Kidney glomerular epithelial cell (primary cell): ENCODE results near the gene GAS2L3.
"Not testable (repeated sequence)": the region's sequence is repeated elsewhere in the genome, so short reads cannot be mapped to it uniquely, and the experiment has no call there.

Source experiments
- DNase-seq: peaks from one replicate; lab custom pipeline; 2025; lab: John Stamatoyannopoulos, UW

Gene GAS2L3

DNA sequence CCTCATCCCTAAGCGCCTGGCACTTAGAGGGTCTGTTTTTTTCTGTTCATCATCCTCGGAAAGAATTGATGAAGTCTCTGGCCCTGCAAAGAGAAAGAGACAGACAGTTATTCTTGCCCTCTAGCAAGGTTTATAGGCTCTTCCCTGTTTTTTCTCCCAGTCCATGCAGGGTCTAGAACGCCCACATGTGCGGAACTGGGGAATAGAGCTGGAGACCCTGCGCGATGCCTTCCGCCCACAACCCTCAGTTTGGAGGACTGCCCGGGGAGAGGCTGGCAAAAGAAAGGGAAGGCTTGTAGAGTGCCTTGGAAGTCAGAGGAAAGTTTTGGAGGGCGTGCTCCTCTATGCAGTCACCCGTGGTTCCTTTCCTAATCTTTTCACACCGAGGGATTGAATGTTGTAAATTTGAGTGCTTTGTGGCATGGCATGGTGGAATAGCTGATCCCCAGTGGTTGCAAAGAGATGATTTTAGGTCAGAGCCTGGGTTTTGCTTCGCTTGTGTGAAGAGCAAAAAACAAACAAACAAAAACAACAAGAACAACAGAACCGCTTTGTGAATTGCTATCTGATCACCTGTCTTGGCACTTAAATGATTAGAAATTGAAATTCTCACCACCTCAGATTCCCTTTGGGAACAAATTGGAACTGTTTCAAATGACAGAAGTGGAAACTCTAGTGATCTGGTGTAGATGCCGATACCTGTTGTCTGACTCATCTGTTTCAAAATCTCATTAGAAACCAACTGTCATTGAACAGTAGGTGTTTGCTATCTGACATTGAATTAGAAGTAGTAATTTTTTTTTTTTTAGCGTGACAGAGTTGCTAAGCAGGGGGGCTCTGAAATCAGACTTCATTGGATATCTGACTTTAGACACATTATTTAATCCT lies 947 bp downstream of the GAS2L3 start:
- DNase-seq, result peak; percentile 11

- peak; percentile 63 for DNase-seq
Observed at GRCh38 chr12:100576331-100577036, 3.0 kb downstream of the GAS2L3 start.

DNA sequence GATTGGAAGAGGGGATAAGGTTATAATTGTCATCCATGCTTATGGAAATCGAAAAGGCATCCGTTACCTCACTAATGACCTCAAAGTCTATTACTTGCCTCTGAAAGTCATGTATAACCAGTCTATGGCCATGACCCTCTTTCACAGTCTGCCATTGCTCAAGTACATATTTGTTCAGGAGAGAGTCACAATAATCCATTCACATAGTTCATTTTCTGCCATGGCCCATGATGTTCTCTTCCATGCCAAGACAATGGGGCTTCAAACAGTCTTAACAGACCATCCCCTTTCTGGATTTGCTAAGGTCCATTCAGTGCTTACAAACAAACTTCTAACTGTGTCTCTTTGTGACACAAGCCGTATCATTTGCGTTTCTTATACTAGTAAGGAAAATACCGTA lies 5.4 kb downstream of the GAS2L3 start:
- DNase-seq, result no peak

GRCh38 chr12:100579844-100580243 lies 6.4 kb downstream of the GAS2L3 start:
- DNase-seq, result no peak

GRCh38 chr12:100584256-100584655 lies 10.8 kb downstream of the GAS2L3 start:
- no peak for DNase-seq

GRCh38 chr12:100591979-100592378 lies 18.5 kb downstream of the GAS2L3 start:
- DNase-seq, result no peak

DNA sequence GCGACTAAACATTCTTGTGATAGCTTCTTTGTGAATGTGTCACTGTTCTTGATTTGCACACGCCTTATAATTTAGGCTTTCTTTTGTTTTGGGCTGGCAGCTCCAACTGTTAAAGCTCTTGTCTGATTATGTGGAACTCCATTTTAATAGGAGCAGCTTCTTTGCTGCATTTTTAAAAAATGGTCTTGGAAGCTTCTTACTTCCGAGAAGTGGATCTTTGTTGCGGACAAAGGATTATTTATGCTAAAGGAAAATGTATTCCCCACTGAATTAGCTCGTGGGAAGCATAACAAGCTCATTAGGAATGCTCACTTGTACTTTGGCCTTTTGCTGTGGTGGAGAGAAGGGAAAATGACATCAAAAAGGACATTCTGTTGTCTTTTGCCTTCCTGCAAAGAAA lies 20.0 kb downstream of the GAS2L3 start:
- peak; percentile 12 for DNase-seq

- DNase-seq, result no peak
Observed at GRCh38 chr12:100601626-100602025, 28.1 kb downstream of the GAS2L3 start.

DNA sequence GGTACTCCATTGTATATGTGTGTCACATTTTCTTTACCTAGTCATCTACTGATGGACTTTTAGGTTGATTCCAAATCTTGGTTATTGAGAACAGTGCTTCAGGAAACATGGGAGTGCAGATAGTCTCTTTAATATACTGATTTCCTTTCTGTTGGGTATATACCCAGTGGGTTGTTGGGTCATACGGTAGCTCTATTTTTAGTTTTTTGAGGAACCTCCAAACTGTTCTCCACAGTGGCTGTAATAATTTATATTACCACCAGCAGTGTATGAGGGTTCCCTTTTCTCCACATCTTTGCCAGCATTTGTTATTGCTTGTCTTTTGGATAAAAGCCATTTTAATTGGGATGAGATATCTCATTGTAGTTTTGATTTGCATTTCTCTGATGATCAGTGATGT lies 29.5 kb downstream of the GAS2L3 start:
- DNase-seq, result not testable (repeated sequence)

DNA sequence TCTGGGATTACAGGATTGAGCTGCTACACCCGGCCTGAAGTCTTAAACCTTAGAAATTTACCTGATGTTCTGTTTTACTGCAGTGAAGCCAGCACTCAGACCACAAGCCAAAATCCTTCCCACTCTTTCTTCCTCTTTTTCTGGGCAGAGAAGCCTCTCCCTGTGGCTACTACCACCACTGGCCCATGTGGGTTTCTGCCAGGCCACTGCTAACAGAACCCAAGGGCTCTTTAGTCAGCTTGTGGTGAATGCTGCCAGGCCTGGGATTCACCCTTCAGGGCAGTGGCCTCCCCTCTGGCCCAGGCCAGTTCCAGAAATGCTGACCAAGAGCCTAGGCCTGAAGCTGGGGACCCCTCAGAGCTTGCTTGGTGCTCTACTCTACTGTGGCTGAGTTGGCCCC lies 35.3 kb downstream of the GAS2L3 start:
- DNase-seq, result no peak

DNA sequence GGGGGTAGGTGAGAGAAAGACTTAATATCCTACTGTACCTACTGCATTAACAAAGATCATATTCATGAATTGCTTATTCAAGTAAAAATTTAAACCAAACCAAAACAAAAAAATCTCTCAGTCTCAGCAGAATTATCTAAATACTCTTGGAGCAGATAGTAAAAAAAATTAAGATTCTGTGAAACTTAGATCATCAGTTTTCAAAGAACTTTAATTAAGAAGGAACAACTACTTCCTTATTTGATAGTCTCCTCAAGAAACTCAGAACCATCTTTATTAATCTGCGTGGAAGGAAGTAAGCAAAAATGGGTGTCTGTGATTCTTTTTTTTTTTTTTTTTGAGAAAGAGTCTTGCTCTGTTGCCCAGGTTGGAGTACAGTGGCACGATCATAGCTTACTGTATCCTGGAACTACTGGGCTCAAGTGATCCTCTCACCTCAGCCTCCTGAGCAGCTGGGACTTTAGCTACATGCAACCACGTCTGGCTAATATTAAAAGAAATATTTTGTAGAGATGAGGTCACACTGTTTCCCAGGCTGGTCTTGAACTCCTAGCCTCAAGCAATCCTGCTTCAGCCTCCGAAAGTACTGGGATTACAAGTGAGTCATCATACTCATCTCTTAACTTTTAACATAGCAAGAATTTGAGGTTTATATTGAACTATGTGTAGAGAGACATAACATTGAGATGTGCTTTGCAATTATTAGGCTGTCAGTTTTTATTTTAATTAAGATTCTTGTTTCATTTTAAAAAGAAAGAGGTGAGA lies 37.4 kb downstream of the GAS2L3 start:
- DNase-seq, result no peak

GRCh38 chr12:100612606-100613005 lies 39.1 kb downstream of the GAS2L3 start:
- DNase-seq, result no peak

DNA sequence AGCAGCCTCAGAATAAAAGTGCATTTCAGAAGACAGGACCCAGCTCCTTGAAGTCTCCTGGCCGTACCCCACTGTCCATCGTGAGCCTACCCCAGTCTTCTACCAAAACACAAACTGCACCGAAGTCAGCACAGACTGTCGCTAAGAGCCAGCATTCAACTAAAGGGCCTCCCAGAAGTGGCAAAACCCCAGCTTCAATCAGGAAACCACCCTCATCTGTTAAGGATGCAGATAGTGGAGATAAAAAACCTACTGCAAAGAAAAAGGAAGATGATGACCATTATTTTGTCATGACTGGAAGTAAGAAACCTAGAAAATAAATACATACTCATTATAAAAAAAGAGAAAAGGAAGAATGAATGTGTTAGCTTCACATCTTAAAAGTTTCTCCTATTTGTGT lies 51.1 kb downstream of the GAS2L3 start:
- DNase-seq, result no peak

DNA sequence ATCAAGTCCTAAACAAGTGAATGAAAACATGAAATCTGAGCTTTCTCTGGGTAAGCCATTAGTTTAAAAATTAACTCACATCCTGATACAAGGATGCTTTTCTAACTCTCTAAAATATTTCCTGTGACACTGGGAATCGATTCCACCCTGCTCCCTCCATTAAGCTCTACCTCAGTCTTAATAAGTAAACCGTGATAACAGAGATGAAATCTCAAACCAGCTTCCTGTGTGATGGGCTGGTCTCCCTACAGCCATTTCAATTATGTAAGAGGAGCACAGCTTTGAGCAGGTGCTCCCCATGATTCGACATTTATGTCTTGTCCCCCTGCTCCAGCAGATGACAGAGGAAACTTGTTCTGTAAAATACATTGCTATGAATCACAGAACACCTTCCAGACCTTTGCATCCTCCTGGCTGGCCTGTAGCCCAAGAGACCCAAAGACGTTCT lies 59.0 kb downstream of the GAS2L3 start:
- DNase-seq, result peak; percentile 2

DNA sequence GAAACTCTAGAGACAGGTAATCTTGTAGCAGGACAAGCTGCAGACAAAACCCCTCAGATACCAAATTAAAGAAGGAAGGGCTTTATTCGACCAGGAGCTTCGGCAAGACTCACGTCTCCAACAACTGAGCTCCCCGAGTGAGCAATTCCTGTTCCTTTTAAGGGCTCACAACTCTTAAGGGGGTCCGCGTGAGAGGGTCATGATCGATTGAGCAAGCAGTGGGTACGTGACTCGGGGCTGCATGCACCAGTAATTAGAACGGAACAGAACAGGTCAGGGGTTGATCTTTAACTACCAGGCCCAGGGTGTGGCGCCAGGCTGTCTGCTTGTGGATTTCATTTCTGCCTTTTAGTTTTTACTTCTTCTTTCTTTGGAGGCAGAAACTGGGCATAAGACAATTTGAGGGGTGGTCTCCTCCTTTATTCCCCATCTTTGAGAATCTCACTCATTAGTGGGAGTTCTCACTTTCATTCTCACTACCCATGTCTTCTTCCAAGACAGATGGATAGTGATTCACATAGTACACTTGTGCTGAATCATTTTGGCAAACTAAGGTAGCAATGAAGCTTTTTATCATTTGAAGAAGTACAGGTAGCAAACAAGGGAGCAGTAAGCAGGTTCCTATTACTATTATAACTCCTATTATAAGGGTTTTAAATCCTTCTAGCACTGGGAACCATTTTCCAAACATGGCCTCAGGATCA lies 59.8 kb downstream of the GAS2L3 start:
- not testable (repeated sequence) for DNase-seq

- no peak for DNase-seq
Observed at GRCh38 chr12:100643246-100643645, 69.8 kb downstream of the GAS2L3 start.

DNA sequence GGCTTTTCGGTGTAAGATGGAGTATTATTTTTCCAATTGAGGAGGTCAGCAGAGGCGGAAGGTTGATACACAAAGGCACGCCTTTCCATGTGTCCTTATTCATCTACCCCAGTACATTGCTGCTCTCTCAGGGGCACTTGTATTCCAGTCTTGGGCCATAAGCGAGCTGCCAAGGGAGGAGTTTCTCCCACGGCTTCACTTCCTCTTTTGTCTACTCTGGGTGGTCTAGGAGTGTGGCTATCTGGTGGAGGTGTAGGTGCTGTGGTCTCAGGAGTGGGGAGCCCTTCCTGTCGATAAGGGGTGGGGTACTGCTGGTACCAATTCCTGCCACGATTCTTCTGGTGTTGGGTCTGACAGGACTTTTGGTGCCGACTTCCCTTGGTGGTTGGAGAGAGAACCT lies 73.4 kb downstream of the GAS2L3 start:
- DNase-seq, result no peak

GRCh38 chr12:100651108-100651507 lies 77.6 kb downstream of the GAS2L3 start:
- no peak for DNase-seq

DNA sequence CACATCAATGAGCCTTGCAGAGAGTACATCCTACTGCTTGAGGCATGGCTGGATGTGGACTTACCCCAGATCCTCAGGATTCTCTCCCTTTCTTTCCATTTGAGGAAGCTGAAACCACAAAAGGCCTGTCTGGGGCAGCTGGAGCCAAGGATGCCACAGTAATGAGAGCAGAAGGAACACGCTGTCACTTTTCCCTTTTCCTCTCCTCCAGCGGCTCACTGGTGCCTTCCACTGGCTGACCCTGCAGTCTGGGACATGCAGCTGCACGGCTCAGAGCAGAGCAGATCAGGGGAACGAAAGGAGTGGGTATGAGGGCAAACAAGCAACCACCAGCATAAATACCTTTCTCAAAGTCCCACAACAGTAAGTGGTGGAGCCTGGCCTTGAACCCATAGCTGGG lies 78.2 kb downstream of the GAS2L3 start:
- DNase-seq, result no peak

GRCh38 chr12:100652488-100652887 lies 79.0 kb downstream of the GAS2L3 start:
- DNase-seq, result no peak

DNA sequence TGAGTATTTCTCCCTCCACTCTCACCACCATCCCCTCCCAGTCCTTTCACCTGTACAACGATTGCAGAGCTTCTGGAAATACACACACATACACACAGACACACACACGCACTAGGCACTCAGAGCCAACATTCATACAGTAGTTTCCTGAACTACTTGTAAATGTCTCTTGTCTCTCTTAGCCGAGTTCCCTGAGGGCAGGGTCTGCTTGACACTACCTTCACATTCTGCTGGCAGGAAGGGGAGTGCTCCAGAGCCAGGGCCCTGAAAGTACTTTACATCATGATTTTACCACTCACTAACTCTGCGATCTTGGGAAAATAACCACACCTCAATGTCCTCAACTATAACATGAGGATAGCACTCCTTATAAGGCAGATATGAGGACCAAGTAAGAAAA lies 82.7 kb downstream of the GAS2L3 start:
- no peak for DNase-seq

GRCh38 chr12:100656856-100657255 lies 83.4 kb downstream of the GAS2L3 start:
- no peak for DNase-seq
